Activated CD4-positive, alpha-beta T cell treated with anti-CD3 and anti-CD28 coated beads, Interleukin-2, amount 50 U/mL, for 16 hours (primary cell): Measurements from ENCODE around the gene IGSF10.

Source experiments
- DNase-seq: peaks from one replicate; pipeline ENCODE4 v3.0.0-alpha.2; 2020

The IGSF10 gene

GRCh38 chr3:151412989-151413388 is 47.9 kb downstream of the IGSF10 start:
- no peak for DNase-seq
